Activated T-cell treated with anti-CD3 and anti-CD28 coated beads, Interleukin-2, amount 50 U/mL, for 72 hours (primary cell): ENCODE results near the gene KCNE4. TPM values are rescaled to one million over a fixed set of nuclear protein-coding genes. Genes with fewer than 3 reads are reported as not detected.

Experiments used
- ATAC-seq, 2 donors: fragments of 150-1000 bp; cut with Tn5 transposase; replicated peaks in 1 of 2; 2 replicates each; pipeline ENCODE4 v1.10.0; 2021; ENCODE audit warnings: moderate library complexity in 2 of 2, mild to moderate bottlenecking in 1 of 2
- DNase-seq, 2 donors: peaks; one replicate each; pipeline ENCODE4 v3.0.0; 2021 to 2022; ENCODE audit warnings: mixed read lengths in 1 of 2
- H3K27ac Mint-ChIP-seq: one replicate; pipeline ENCODE4 v1.8.0; 2022; ENCODE audit warnings: mild to moderate bottlenecking, moderate library complexity, mixed read lengths
- H3K27me3 Mint-ChIP-seq: one replicate; pipeline ENCODE4 v1.8.0; 2022; ENCODE audit warnings: low read depth, mixed read lengths
- H3K36me3 Mint-ChIP-seq, 2 donors: one replicate each; pipeline ENCODE4 v1.8.0; 2022; ENCODE audit warnings: mixed read lengths in 2 of 2, mild to moderate bottlenecking in 1 of 2; ENCODE audit not compliant: insufficient read depth in 2 of 2
- H3K4me1 Mint-ChIP-seq: one replicate; pipeline ENCODE4 v1.8.0; 2022; ENCODE audit warnings: low read depth, mixed read lengths
- H3K4me3 Mint-ChIP-seq, 2 donors: one replicate each; pipeline ENCODE4 v1.8.0; 2022; ENCODE audit warnings: mild to moderate bottlenecking in 2 of 2, mixed read lengths in 2 of 2, moderate library complexity in 2 of 2
- H3K9me3 Mint-ChIP-seq, 2 donors: one replicate each; pipeline ENCODE4 v1.8.0; 2022; ENCODE audit warnings: mixed read lengths in 2 of 2
- total RNA-seq, 2 donors: library from RNA; stranded (reverse); gene quantifications; one replicate each; pipeline ENCODE4 v1.2.3, GENCODE V29; 2022

The KCNE4 gene
- total RNA-seq, 2 donors from 2014 or later: not detected

- Mint-ChIP-seq H3K36me3 (no peaks in the 10 kb centered on the region), H3K9me3 (no peaks in the 10 kb centered on the region), H3K4me1 (no peaks in the 10 kb centered on the region), H3K27ac (no peak overlapping the region), H3K27me3 (peaks cover 14% of the 10 kb centered on the region), H3K4me3 (no peak overlapping the region)
- no peak for ATAC-seq
- no peak for DNase-seq
Measured at GRCh38 chr2:223090039-223090438, 38.0 kb downstream of the KCNE4 start.

- Mint-ChIP-seq H3K4me3 (no peak overlapping the region), H3K27ac (no peak overlapping the region), H3K27me3 (peaks cover 14% of the 10 kb centered on the region), H3K36me3 (no peaks in the 10 kb centered on the region), H3K4me1 (no peaks in the 10 kb centered on the region), H3K9me3 (no peaks in the 10 kb centered on the region)
- no peak for DNase-seq
- ATAC-seq: no peak
Measured at GRCh38 chr2:223090540-223091235, 38.7 kb downstream of the KCNE4 start.

- DNase-seq: no peak
- ATAC-seq: no peak
- no peaks in the 10 kb centered on the region for H3K4me1 Mint-ChIP-seq
Measured at GRCh38 chr2:223092667-223093066, 40.7 kb downstream of the KCNE4 start.

GRCh38 chr2:223093436-223094241 is 41.6 kb downstream of the KCNE4 start:
- H3K27me3 Mint-ChIP-seq: peaks cover 7% of the 10 kb centered on the region
- H3K4me1 Mint-ChIP-seq: no peaks in the 10 kb centered on the region
- ATAC-seq (no peak), DNase-seq (no peak)
- H3K27ac Mint-ChIP-seq: no peak overlapping the region
- no peaks in the 10 kb centered on the region for H3K36me3 Mint-ChIP-seq
- H3K9me3 Mint-ChIP-seq: no peaks in the 10 kb centered on the region
- H3K4me3 Mint-ChIP-seq: no peak overlapping the region

More at GRCh38 chr2:223092667-223093066, 40.7 kb downstream of the KCNE4 start:
- no peak overlapping the region for H3K27ac Mint-ChIP-seq
- no peak overlapping the region for H3K4me3 Mint-ChIP-seq
- peaks cover 7% of the 10 kb centered on the region for H3K27me3 Mint-ChIP-seq
- H3K9me3 Mint-ChIP-seq: no peaks in the 10 kb centered on the region
- H3K36me3 Mint-ChIP-seq: no peaks in the 10 kb centered on the region

GRCh38 chr2:223095207-223095606 is 43.2 kb downstream of the KCNE4 start:
- Mint-ChIP-seq H3K36me3 (no peaks in the 10 kb centered on the region), H3K9me3 (no peaks in the 10 kb centered on the region), H3K27ac (no peak overlapping the region), H3K27me3 (peaks cover 7% of the 10 kb centered on the region), H3K4me1 (no peaks in the 10 kb centered on the region), H3K4me3 (no peak overlapping the region)
- no peak for ATAC-seq
- DNase-seq: no peak

GRCh38 chr2:223096235-223096970 is 44.4 kb downstream of the KCNE4 start:
- Mint-ChIP-seq H3K4me3 (no peak overlapping the region), H3K4me1 (no peaks in the 10 kb centered on the region), H3K36me3 (no peaks in the 10 kb centered on the region), H3K27ac (no peak overlapping the region), H3K27me3 (peaks cover 7% of the 10 kb centered on the region), H3K9me3 (no peaks in the 10 kb centered on the region)
- DNase-seq (no peak), ATAC-seq (no peak)

- no peaks in the 10 kb centered on the region for H3K36me3 Mint-ChIP-seq
- H3K4me3 Mint-ChIP-seq: no peak overlapping the region
- no peaks in the 10 kb centered on the region for H3K9me3 Mint-ChIP-seq
- no peak overlapping the region for H3K27ac Mint-ChIP-seq
- H3K27me3 Mint-ChIP-seq: no peaks in the 10 kb centered on the region
- H3K4me1 Mint-ChIP-seq: no peaks in the 10 kb centered on the region
- DNase-seq (no peak), ATAC-seq (no peak)
Measured at GRCh38 chr2:223097888-223098383, 45.9 kb downstream of the KCNE4 start.

GRCh38 chr2:223099561-223099960 is 47.6 kb downstream of the KCNE4 start:
- no peak overlapping the region for H3K27ac Mint-ChIP-seq
- no peak for DNase-seq
- H3K36me3 Mint-ChIP-seq: no peaks in the 10 kb centered on the region
- no peaks in the 10 kb centered on the region for H3K4me1 Mint-ChIP-seq
- no peaks in the 10 kb centered on the region for H3K9me3 Mint-ChIP-seq
- H3K27me3 Mint-ChIP-seq: no peaks in the 10 kb centered on the region
- ATAC-seq: no peak
- no peak overlapping the region for H3K4me3 Mint-ChIP-seq

GRCh38 chr2:223100061-223100511 is 48.1 kb downstream of the KCNE4 start:
- Mint-ChIP-seq H3K27ac (no peak overlapping the region), H3K4me3 (no peak overlapping the region), H3K36me3 (no peaks in the 10 kb centered on the region), H3K9me3 (no peaks in the 10 kb centered on the region), H3K4me1 (no peaks in the 10 kb centered on the region), H3K27me3 (no peaks in the 10 kb centered on the region)
- ATAC-seq: no peak
- no peak for DNase-seq

- H3K4me3 Mint-ChIP-seq: no peak overlapping the region
- H3K4me1 Mint-ChIP-seq: no peaks in the 10 kb centered on the region
- DNase-seq (no peak), ATAC-seq (no peak)
- no peaks in the 10 kb centered on the region for H3K36me3 Mint-ChIP-seq
- H3K9me3 Mint-ChIP-seq: no peaks in the 10 kb centered on the region
- no peaks in the 10 kb centered on the region for H3K27me3 Mint-ChIP-seq
- H3K27ac Mint-ChIP-seq: no peak overlapping the region
Measured at GRCh38 chr2:223101340-223102039, 49.5 kb downstream of the KCNE4 start.

GRCh38 chr2:223102040-223102400 is 50.0 kb downstream of the KCNE4 start:
- H3K27me3 Mint-ChIP-seq: no peaks in the 10 kb centered on the region
- no peaks in the 10 kb centered on the region for H3K36me3 Mint-ChIP-seq
- DNase-seq (no peak), ATAC-seq (no peak)
- no peaks in the 10 kb centered on the region for H3K4me1 Mint-ChIP-seq
- H3K9me3 Mint-ChIP-seq: no peaks in the 10 kb centered on the region
- no peak overlapping the region for H3K4me3 Mint-ChIP-seq
- no peak overlapping the region for H3K27ac Mint-ChIP-seq

GRCh38 chr2:223102450-223102849 is 50.5 kb downstream of the KCNE4 start:
- Mint-ChIP-seq H3K27me3 (no peaks in the 10 kb centered on the region), H3K36me3 (no peaks in the 10 kb centered on the region), H3K4me3 (no peak overlapping the region), H3K27ac (no peak overlapping the region), H3K9me3 (no peaks in the 10 kb centered on the region), H3K4me1 (no peaks in the 10 kb centered on the region)
- ATAC-seq (no peak), DNase-seq (no peak)
